Fibroblast of villous mesenchyme (primary cell): ENCODE measurements around the gene KIF2B. TPM values are rescaled to one million over a fixed set of nuclear protein-coding genes. Genes with fewer than 3 reads are reported as not detected.

Source experiments
- DNase-seq: peaks from one replicate; pipeline ENCODE4 v3.0.0-alpha.2; 2010; ENCODE audit warnings: low read depth
- H3K4me3 ChIP-seq: 2 replicates; pipeline ENCODE4 v1.5.1; 2011; ENCODE audit warnings: low read depth, mild to moderate bottlenecking, low read length
- CTCF ChIP-seq: IDR thresholded peaks from 2 replicates; pipeline ENCODE4 v1.5.1; 2012; ENCODE audit warnings: low read depth, mild to moderate bottlenecking, low read length; ENCODE audit not compliant: insufficient read depth
- total RNA-seq: library from RNA; depleted of rRNA; stranded (reverse); fragments of >200 nt; gene quantifications from 2 replicates; pipeline ENCODE4 v1.2.3, GENCODE V29; 2012

The KIF2B gene
- total RNA-seq, 1 donor = not detected

DNA sequence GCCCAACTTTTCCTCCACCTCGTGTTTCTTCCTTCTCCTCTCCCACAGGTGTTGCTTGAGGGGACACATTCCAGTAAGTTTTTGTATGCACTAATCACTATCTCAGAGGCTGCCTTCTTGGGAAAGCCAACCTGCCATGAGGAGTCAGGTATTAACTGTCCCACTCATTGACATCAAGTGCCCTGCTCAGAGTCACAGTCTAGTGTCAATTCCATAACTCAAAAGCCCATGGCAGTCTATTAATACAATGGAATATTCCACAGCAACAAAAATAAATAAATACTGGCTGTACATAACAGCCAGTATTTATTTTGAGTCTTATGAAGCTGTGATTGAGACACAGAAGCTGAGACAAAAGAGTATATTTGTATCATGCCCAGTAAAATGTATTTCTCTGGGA is 26.1 kb upstream of the KIF2B start:
- DNase-seq = no peak
- TF ChIP-seq CTCF = no peak
- no peak overlapping the region for H3K4me3 ChIP-seq

- TF ChIP-seq CTCF = no peak
- H3K4me3 ChIP-seq = no peak overlapping the region
- no peak for DNase-seq
These were observed 25.2 kb upstream of the KIF2B start for GRCh38 chr17:53797501-53797900.

GRCh38 chr17:53804437-53804836 is 18.3 kb upstream of the KIF2B start:
- no peak overlapping the region for H3K4me3 ChIP-seq
- TF ChIP-seq CTCF = no peak
- DNase-seq = no peak

DNA sequence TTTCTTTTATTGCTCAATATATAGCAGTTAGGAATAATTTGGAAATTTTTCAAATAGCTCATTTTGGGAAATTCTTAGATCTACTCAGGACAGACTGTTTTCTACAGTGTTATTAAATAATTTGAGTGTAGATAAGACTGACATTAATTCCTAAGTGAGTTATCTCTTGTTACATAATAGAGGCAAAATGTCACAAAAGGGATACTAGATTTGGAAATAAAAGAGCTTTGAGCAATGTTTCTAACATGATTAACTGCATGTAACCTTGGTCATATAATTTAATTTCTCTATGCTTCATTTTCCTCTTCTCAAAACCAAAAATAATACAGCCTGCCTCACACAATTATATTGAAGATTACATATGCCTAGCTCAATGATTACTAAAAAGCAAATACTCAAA is 16.3 kb upstream of the KIF2B start:
- no peak for TF ChIP-seq CTCF
- no peak for DNase-seq
- no peak overlapping the region for H3K4me3 ChIP-seq

DNA sequence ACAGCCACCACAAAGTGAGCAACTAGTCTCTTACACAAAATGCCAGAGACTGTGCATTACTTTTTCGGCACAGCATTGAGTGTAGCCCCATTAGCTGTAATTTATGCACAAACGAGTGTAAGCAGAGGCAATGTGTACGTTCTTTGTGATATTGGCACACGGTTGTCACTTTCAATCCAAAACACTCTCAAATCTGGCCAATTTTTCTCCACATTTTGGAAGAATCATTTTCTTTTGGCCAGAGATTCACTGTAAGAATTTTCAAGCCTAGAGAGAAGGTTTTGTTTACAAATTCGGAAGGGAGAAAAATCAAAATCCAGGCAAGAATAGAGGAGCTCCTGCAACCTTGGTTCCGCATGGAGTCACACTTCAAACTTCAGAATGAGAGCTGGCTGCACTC is 15.4 kb upstream of the KIF2B start:
- H3K4me3 ChIP-seq = no peak overlapping the region
- TF ChIP-seq CTCF = no peak
- DNase-seq = no peak

DNA sequence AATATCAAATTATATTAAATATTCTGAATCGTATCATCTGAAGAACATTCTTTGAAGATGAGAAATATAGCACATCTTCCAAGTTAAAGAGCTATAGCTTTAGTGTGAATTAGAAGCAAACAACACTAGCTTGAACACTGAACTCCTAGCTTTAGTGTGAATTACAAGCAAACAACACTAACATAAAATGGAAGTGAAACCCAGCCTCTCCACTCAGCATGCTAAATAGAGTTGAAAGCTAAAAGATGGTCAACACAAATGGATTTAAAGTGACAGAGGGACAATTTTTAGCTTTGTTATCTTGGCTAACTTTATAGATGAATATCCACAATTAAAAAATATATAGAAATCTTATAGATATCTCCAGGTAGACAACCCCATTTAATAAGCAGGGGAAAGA is 4.5 kb upstream of the KIF2B start:
- DNase-seq = no peak
- no peak for TF ChIP-seq CTCF
- no peak overlapping the region for H3K4me3 ChIP-seq

DNA sequence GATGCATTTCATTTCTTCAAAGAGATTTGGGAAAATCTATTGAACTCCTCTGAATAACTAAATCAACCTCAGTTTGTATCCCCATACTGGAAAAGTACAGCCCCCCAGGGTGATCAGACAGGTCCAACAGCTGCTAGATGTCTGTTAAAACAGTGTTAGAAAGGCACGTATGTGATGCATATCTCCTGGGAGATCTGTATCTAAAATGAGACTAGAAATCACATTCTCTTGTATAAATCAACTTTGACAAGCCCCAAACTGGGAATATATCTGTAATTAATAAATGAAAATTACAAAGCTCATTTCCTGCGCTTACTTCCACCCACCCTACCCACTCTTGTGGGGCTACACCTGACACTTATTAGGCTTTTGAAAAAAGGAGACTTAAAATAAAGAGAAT is 3.8 kb upstream of the KIF2B start:
- no peak for DNase-seq
- no peak for TF ChIP-seq CTCF
- no peak overlapping the region for H3K4me3 ChIP-seq
